HG02759 (cell line): ENCODE results near the gene NTRK3.

ENCODE experiments used
- ATAC-seq: cut with Tn5 transposase; IDR thresholded peaks from one replicate; pipeline ENCODE4 v1.9.1; 2021; ENCODE audit warnings: mild to moderate bottlenecking, moderate library complexity; ENCODE audit not compliant: unreplicated experiment

NTRK3 gene

DNA sequence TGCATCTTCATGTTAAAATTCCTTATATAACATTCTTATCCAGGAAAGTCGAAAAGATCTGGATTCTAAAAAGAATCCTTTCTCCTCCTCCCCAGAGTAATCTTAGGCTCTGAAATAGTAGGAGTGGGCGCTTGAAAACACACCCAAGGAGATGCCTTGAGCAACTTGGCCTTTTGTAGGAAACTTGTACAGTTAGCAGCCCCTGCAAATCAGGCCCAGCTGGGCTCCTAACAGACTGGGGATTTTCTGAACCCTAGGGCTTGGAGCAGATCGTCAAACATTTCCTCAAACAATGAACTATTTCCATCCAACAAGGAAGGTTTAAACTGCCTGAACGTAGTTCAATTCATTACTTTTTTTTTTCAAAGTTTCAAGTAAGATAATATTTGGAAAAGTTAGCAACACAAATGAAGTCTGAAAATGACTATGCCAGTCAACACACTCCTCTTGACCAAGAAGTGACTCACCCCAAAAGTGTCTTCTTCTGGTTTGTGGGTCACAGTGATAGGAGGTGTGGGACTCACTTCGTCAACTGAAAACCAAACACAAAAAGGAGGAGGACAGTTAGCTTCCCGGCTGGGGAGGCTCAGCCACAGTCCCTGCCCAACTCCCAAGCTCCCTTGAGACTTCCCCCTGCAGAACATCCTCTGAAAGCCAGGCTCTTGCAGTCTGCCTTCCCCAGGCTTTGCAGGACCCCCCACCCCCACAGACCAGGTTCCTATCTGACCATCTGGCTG lies 129.7 kb downstream of the NTRK3 start:
- ATAC-seq, result no peak

DNA sequence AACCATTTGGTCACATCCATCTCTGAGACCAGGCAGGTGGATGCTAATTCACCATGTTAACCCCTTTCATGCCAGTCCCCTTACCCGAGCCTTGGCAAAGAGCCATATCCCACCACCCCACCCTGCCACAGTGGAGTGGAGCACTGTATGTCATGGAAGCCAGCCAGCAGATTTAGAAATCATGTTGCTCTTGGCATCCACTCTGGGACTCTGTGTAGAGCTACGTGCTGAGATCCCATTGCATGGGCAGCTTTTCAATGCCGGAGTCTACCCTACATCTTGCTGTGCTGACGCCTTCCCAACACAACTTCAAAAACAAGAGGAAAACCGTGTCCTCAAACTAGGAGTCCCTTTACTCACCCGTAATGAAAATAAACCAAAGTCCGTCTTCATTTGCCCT lies 131.0 kb downstream of the NTRK3 start:
- ATAC-seq, result no peak

DNA sequence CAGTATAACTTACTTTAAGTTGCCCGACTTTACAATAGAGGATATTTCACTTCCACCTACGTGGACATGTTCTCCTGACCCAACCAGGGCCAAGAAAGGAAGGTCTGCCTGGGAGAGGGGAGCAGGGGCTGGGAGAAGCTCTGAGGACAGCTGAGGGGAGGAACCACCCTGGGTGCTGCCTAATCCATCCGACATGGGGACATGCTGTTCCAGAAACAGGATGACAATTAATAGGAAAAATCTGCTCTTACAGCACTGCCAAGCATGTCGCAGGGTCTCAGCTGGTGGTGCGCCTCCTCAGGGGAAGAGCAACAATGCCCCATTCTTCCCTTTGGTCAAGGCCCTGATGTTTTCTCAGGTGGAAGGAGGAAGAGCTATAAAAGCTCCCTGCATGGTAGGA lies 132.3 kb downstream of the NTRK3 start:
- ATAC-seq, result no peak

DNA sequence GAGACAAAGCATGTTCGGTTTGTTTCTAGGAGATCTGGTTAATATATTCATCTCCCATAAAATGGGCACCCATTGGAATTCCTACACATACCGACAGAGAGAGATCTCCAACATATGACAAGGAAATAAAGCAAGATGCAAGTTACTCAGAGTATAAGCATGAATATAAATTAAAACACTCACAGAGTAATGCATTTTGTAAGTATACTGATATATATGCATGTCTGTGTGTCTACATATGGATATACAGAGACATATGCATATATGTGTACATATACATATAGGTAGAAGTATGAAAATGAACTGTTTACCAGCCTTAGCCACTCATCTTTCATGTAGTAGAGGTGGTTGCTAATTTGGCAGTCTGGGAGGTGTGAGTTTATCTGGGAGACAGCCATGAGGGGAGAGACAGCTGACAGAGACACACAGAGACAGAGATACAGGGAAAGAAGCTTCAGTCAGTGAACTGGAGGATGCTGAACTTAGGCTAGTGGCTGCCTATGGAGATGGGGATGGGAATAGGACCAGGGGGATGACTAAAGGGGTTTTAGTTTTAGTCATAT lies 134.5 kb downstream of the NTRK3 start:
- no peak for ATAC-seq

DNA sequence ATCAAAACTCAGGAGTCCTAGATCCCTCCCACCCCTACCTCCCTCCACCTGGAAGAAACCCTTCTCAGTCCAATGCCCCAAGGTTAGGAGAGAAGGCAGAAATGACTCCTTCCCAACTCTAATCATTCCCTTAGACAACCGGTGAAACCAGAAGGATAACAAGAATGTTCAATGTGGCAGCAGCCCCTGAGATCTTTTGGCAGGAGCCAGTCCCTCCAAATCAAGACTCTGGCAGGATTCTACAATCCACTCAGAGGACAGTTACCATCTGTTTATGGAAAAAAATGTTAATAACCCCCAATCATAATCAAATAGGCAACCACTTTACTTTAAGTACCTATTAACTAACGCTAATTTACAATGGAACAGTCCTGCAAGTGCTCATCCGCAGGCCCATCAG lies 136.5 kb downstream of the NTRK3 start:
- ATAC-seq, result no peak

DNA sequence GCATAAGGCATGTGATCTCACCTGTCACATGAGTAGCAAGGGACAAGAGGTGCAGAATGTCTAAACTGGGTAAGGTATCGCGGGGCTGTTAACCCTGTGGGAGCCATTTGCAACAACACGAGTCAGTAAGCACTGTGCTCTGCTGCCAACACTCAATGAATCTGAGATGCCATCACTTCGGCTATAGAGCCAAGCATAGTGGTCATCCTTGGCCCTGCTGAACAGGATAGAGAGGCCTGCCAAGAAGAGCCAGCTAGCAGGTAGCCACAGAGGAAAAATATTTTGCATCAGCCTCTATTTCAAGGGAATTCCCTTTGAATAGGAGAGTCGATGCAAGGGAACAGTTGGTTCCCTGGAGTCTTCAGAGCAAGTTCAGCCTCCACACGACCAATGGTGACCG lies 137.8 kb downstream of the NTRK3 start:
- ATAC-seq, result no peak

DNA sequence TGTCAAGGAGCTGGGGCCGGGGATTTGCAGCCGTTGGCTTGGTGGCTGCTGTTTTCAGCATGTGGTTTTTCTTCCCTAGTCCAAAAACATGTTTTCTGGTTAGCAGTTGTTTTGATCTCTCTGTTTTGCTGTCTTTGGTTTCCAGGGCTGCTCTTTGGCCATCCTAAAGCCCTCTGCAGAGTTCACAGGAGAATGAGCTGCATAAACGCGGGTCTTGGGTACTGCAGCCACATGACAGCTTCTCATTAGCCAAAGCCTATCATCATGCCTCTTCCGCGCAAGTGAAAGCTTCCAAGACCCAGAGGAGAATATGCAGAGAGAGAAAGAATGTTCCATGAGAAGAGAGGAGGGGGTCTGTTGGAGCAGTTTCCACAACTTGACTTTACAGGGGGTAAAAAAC lies 138.5 kb downstream of the NTRK3 start:
- ATAC-seq, result no peak

DNA sequence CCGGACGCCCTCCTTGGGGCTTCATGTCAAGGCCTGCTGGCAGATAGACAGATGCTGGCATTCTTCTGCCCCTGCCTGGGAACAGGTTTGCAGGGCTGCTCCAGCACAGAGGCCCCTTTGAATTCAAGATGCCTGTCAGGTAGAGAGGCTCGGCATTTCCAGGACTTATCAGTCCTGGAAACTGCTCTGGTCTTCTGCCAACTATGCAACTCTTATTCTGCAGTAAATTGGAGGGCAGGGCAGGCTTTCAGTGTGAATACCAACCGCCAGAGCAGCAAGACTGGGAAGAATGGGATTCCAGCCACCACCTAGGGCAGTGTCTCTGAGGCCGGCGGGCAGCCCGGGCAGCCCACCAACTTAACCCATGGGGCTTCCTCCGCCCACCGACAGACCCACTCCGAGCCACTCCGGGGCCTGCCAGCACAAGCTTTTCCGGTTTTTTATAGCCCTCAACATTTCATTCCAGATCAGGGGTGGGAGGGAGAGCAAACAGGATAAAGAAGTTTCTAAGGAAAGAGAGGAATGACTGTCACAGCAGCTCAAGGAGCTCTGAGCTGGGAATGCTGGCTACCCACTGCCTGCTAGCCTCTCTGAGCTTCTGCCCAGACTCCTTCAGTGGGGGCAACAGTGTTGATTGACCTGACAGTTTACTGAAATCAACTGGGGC lies 140.9 kb downstream of the NTRK3 start:
- ATAC-seq, result no peak

DNA sequence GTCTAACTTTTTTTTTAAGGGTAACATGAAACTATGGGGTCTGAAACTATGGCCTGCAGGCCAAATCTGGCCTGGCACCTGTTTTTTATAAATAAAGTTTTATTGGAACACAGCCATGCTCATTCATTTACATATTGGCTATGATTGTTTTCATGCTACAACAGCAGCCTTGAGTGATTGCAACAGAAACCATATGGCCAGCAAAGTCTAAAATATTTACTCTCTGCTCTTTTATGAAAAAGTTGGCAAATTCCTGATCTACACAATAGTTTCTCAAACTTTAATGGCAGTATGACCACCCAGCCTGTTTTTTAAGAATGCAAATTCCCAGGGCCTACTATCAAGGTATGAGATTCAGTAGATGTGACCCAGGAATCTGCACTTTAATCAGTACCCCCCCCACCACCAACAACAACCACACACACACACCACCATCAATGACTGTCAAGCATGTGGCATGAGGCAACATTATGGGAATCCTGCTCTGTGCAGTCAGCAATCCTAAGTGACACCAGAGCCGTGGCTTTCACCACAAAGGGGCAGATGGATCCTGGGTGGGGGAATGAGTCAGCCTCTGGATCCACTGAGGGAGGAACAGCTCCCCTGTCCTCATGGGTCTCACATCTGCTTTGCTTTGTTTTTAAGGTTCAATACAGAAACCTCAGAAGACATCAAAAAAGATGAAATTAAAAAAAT lies 142.8 kb downstream of the NTRK3 start:
- ATAC-seq, result no peak

DNA sequence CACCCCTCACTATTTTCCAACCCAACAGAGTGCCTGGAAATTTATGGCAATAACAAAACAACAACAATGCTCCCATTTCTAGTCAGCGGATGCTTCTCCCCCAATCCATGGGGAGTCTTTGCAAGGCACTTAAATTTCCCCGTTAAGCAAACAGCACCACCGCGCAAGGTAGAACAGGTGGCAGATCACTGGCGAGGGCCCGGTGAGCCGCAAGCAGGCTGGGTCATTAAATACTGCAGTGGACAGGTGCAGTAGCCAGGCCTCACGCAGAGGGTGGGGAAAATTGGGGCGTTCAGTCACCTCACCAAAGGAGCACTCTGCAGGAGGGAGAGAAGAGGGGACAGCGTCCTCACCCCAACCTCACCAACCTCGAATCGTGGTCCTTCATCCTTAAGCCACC lies 147.5 kb downstream of the NTRK3 start:
- no peak for ATAC-seq

DNA sequence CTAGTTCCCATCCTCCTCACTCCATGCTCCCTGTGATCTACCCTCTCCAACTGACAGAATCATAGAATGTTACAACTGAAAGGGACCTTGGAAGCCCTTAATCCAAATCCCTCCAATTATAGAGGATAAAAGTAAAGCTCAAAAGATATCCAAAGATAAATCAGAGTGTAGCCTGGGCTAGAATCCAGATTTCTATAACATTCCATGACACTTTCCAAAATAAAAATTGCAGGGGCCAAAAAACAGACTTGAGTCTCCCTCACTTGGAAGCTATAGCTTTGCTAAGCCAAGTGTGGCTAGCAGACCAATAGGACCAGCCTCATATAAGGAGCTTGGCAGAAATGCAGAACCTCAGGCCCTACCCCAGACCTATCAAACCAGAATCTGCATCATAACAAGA lies 148.1 kb downstream of the NTRK3 start:
- ATAC-seq, result no peak

DNA sequence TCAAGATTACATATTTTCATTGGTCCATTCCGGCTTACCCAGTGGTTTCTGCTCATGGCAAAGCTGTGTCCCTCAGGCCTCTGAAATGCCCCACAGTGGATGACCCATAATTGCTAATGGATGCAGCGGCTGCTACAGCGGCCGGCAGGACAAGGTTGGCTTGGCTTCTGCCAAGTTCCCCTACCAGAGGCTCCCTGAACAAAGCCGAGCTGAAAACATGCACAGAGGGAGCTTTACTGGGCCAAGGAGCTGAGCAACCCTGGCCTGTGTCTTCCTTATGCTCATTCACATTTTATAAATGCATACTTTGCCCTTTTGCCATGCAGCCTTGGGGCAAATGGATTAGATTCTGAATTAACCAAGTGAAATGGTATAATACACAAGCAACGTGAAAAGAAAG lies 150.5 kb downstream of the NTRK3 start:
- ATAC-seq, result no peak

DNA sequence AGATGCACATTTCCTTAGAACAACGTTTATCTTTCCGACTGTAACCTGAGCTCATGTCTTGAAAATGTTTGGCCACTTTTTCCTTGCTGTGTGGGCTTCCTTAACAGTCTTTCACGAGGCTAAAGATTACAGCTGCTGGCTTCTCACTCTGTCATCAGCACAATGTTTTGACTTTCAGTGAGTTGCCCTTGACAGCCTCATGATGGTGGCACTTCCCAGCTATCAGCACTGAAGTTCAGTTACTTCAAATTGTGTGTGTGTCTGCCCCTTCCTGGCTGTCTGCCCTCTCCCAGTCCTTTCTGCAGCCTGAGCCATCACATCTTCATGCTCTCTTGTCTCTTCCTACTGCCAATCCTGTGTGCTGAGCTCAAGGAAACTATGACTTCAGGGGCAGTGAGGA lies 152.2 kb downstream of the NTRK3 start:
- ATAC-seq, result no peak

DNA sequence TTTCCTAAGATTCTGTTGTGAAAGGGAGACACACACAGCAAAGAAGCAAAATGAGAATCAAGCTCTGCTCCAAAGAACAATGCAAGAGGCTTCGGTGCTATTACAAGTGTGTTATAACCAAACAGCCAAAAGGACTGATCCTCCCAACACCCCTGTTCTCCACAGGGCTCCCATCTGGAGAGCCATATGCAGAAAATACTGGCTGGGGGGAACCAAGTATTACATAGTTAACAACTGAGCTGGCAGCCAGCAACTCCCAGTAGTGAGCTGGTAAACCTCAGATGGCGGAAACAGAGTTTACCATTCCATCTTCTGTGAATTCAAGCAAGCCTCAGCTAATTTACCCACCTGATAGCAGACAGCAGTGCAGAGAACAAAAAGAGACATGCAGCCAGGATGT lies 156.4 kb downstream of the NTRK3 start:
- ATAC-seq, result no peak

DNA sequence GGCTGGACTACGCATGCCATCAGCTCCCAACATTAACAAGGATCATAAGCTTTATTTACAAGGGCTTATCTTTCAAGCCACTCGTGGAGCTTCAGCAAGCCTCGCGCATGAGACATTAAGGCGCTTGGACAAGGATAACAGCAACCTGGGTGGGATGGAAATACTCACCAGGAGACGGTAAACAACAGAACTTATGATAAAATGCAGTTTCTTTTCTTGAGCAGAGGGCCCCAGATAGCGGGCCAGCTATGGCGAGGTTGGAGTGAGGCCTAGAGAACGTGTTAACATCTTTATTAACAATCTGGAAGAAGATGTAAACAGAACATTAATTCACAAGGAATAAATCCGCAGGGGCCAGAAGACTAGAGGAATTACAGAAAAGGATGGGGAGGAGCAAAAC lies 158.2 kb downstream of the NTRK3 start:
- ATAC-seq, result no peak

DNA sequence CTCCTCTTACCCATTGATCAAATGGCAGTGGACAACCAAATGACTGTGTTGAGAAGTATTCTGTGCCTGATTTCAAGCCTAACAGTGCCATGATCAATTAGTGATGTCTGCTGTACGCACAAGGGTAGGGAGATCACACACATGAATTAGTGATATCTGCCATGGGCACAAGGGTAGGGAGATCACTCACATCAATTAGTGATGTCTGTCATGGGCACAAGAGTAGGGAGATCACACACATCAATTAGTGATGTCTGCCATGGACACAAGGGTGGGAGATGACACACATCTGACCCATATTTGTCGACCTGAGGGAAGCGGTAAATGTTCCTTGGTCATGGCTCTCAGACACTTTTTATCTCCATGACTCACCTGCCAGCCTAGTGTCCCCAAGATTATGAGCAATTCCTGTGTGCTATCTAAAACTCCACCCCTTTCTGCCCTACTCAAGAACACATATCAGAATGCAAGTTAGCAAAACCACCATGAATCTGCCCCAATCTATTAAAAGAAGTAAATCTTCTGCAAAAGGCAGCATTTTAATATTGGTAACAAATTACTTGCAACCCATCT lies 165.0 kb downstream of the NTRK3 start:
- ATAC-seq, result no peak

DNA sequence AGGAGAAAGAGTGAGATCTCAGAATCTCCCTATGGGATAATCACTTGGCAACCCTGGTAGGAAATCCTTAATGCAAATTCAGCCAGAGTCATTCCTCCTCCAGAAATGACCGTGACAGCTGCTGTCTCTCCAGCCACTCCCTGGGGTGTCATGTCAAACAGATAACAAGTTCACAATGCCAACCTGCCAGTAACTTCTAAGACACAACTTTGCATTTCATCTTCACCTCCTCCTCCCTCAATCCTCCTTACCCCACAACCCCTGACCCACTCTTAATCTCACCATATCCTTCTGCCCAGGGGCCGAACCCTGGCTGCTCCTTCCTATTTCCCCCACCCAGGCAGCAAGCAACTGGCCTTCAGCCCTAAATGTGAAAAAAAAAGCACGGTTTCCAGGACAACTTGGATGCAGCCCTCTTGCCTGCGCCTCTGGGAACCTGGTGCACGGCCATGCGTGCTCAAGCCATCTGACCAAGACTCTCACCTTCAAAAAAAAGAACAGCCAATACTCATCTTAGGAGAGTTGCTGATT lies 166.0 kb downstream of the NTRK3 start:
- no peak for ATAC-seq

DNA sequence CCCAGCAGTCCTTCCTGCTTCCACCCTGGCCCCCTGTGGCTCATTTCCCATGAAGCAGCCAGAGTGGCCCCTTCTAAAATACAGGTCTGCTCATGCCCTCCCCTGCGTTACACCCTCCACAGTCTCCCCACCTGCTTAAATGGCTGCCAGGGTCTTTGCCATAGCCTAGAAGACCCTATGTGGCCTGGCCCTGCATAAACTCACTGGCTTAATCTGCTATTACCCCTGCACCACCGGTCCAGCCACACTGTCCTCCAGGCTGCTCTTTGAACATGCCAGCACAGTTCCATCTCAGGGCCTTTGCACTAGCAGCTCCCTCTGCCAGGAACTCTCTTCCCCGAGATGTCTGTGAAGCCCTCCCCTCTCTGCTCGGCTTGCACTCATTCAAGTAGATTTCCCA lies 166.8 kb downstream of the NTRK3 start:
- no peak for ATAC-seq

DNA sequence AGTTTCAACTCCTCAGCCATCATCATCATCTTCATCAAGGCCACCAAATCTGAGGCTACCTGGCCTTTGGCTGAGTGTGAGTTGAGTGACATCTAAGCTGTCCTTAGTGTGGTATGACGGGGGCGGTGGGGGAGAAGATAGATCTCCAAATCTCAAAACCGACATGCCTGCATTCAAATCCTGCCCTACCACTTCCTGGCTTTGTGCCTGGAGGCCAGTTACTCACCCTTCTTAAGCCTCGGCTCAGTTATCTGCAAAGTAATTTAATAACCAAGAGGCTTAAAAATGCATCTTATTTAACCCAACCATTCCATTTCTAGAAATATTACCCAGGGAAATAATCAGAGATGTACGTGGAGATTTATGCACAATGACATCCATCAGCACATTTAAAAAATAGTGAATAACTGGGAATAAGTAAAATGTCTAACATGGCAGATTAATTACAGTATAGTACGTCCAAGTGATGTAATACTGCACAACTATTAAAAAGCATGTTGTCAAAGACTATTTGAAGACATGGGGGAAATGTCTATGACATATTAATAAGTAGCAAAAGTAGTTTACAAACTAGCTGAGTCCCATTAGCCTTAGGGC lies 167.4 kb downstream of the NTRK3 start:
- ATAC-seq, result no peak

DNA sequence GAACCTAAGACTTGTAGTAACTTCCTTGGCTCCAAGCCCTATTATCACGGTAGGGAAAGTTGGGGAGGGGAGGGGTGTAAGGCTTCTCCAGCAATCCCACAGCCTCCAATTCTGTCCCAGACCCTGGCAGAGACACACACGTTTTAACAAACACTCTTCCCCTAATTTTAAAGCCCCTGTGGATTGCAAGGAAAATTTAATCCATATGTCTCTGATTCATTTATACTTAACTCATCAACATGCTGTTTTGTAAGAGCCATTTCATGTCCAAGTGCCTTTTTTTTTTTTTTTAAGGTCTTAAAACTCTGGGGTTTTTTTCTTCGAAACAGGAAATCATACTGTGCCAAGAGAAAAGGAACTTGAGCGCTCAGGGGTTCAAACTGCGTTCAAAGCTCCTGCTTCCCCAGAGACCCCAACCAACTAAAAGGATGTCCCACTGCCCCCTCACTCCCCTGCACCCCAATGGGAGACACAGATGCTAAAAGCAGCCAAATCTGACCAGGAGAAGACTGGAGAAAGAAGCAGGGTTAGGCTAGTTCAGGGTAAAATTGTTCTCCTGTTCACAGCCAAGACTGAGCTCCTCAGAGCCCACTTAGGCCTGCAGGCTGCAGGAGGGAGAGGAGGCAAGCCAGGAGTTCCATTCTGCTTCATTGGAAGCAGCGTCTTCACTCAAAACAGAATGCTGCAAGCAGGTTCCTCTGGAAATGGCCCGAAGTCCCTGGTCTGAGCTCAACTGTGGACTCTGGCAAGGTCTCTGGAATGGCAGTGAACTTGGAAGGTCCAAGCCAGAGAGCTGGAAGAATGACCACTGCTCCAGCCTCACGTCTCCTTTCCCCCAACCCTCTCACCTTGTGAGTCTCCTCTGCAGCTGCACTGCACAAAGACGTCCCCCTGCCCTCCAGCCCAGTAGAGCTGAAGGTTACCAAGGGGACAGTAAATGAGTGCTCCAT lies 172.5 kb downstream of the NTRK3 start:
- no peak for ATAC-seq
